Neural progenitor cell (in vitro differentiated cells): ENCODE results near the gene CDA. TPM values are rescaled to one million over a fixed set of nuclear protein-coding genes. Genes with fewer than 3 reads are reported as not detected.
A peak's percentile ranks its signal among the peaks of the same experiment; 100 is the strongest.

Experiments
- DNase-seq: peaks from one replicate; pipeline ENCODE4 v3.0.0-alpha.2; 2016; ENCODE audit warnings: low spot score
- H2AFZ ChIP-seq: fragments of 200-600 bp; sonication (generic); replicated peaks from 2 replicates; pipeline ENCODE4 v1.6.1; 2016; ENCODE audit warnings: antibody characterized with exemption
- H3F3A ChIP-seq: fragments of 200-600 bp; sonication (generic); 2 replicates; pipeline ENCODE4 v1.6.1; 2016; ENCODE audit warnings: antibody characterized with exemption, low read depth
- H3K27ac ChIP-seq: fragments of 200-600 bp; sonication (generic); 2 replicates; pipeline ENCODE4 v1.5.1; 2016; ENCODE audit warnings: mild to moderate bottlenecking
- H3K27me3 ChIP-seq: fragments of 200-600 bp; sonication (generic); 2 replicates; pipeline ENCODE4 v1.6.1; 2016; ENCODE audit warnings: mild to moderate bottlenecking, moderate library complexity
- H3K36me3 ChIP-seq: fragments of 200-600 bp; sonication (generic); 2 replicates; pipeline ENCODE4 v1.5.1; 2016
- H3K4me1 ChIP-seq: fragments of 200-600 bp; sonication (generic); 2 replicates; pipeline ENCODE4 v1.6.1; 2016; ENCODE audit warnings: mixed run types
- H3K4me2 ChIP-seq: fragments of 200-600 bp; sonication (generic); 2 replicates; pipeline ENCODE4 v1.6.1; 2016
- H3K4me3 ChIP-seq: fragments of 200-600 bp; sonication (generic); 2 replicates; pipeline ENCODE4 v1.5.1; 2016
- H3K79me2 ChIP-seq: fragments of 200-600 bp; sonication (generic); 2 replicates; pipeline ENCODE4 v1.6.1; 2016; ENCODE audit warnings: low read depth
- H3K9ac ChIP-seq: fragments of 200-600 bp; sonication (generic); 2 replicates; pipeline ENCODE4 v1.6.1; 2016
- H3K9me3 ChIP-seq: fragments of 200-600 bp; sonication (generic); 2 replicates; pipeline ENCODE4 v1.5.1; 2016; ENCODE audit warnings: low read depth
- H4K20me1 ChIP-seq: fragments of 200-600 bp; sonication (generic); 2 replicates; pipeline ENCODE4 v1.6.1; 2016; ENCODE audit warnings: low read depth
- H3K27ac Mint-ChIP-seq: 3 replicates; pipeline ENCODE4 v1.8.0; 2021; ENCODE audit warnings: mixed read lengths
- H3K27me3 Mint-ChIP-seq: 2 replicates; pipeline ENCODE4 v1.8.0; 2022; ENCODE audit warnings: low read depth, mild to moderate bottlenecking, inconsistent platforms, moderate library complexity, mixed read lengths; ENCODE audit not compliant: insufficient read depth
- H3K36me3 Mint-ChIP-seq: 3 replicates; pipeline ENCODE4 v1.8.0; 2021; ENCODE audit warnings: mixed read lengths
- H3K4me1 Mint-ChIP-seq: 3 replicates; pipeline ENCODE4 v1.8.0; 2021; ENCODE audit warnings: mixed read lengths
- H3K4me3 Mint-ChIP-seq: 3 replicates; pipeline ENCODE4 v1.8.0; 2021; ENCODE audit warnings: mild to moderate bottlenecking, moderate library complexity, mixed read lengths
- H3K9me3 Mint-ChIP-seq: 3 replicates; pipeline ENCODE4 v1.8.0; 2020; ENCODE audit warnings: mixed read lengths
- CTCF ChIP-seq: fragments of 200-600 bp; sonication (generic); IDR thresholded peaks from 2 replicates; pipeline ENCODE4 v1.5.1; 2017; ENCODE audit warnings: antibody characterized with exemption, mild to moderate bottlenecking
- EZH2 ChIP-seq: fragments of 200-600 bp; sonication (generic); IDR thresholded peaks from 2 replicates; pipeline ENCODE4 v1.6.1; 2017; ENCODE audit warnings: antibody characterized with exemption, mild to moderate bottlenecking, moderate library complexity
- EZH2phosphoT487 ChIP-seq: fragments of 200-600 bp; sonication (generic); IDR thresholded peaks from 2 replicates; pipeline ENCODE4 v1.6.1; 2017; ENCODE audit warnings: antibody characterized with exemption
- total RNA-seq: library from RNA; depleted of rRNA; stranded (reverse); fragments of >200 nt; gene quantifications from 2 replicates; pipeline ENCODE4 v1.2.3, GENCODE V29; 2015; ENCODE audit warnings: low replicate concordance

Gene CDA
- total RNA-seq, 1 donor from 2014 or later = 0.64 TPM

GRCh38 chr1:20578062-20578461, 10.8 kb upstream of the CDA start:
- no peak overlapping the region for H3K27ac Mint-ChIP-seq
- no peaks in the 10 kb centered on the region for H3K4me1 Mint-ChIP-seq
- no peak for DNase-seq
- no peak overlapping the region for H3K27ac ChIP-seq
- no peak overlapping the region for H3K4me3 Mint-ChIP-seq
- no peak for TF ChIP-seq CTCF
- TF ChIP-seq EZH2phosphoT487 = no peak
- no peak for TF ChIP-seq EZH2
- no peaks in the 10 kb centered on the region for H4K20me1 ChIP-seq
- H3K27me3 ChIP-seq = peaks cover 19% of the 10 kb centered on the region
- H3K4me3 ChIP-seq = no peak overlapping the region
- no peaks in the 10 kb centered on the region for H3K79me2 ChIP-seq
- no peaks in the 10 kb centered on the region for H3F3A ChIP-seq
- H3K4me2 ChIP-seq = no peak overlapping the region
- no peak overlapping the region for H3K9ac ChIP-seq
- no peaks in the 10 kb centered on the region for H3K36me3 ChIP-seq
- no peaks in the 10 kb centered on the region for H3K9me3 Mint-ChIP-seq
- H3K9me3 ChIP-seq = no peaks in the 10 kb centered on the region
- H3K36me3 Mint-ChIP-seq = no peaks in the 10 kb centered on the region
- H3K27me3 Mint-ChIP-seq = peaks cover 15% of the 10 kb centered on the region
- no peak overlapping the region for H2AFZ ChIP-seq
- H3K4me1 ChIP-seq = no peaks in the 10 kb centered on the region

GRCh38 chr1:20578721-20579395, 10.0 kb upstream of the CDA start:
- no peaks in the 10 kb centered on the region for H3K9me3 ChIP-seq
- Mint-ChIP-seq H3K27me3 (peaks cover 11% of the 10 kb centered on the region), H3K27ac (no peak overlapping the region), H3K36me3 (no peaks in the 10 kb centered on the region), H3K9me3 (no peaks in the 10 kb centered on the region), H3K4me3 (no peak overlapping the region), H3K4me1 (no peaks in the 10 kb centered on the region)
- H2AFZ ChIP-seq = peak overlapping the region; percentile 34
- H3K4me3 ChIP-seq = no peak overlapping the region
- no peak overlapping the region for H3K4me2 ChIP-seq
- H3K9ac ChIP-seq = no peak overlapping the region
- H3K27ac ChIP-seq = no peak overlapping the region
- no peaks in the 10 kb centered on the region for H3K79me2 ChIP-seq
- H3K4me1 ChIP-seq = no peaks in the 10 kb centered on the region
- H3K27me3 ChIP-seq = peaks cover 13% of the 10 kb centered on the region
- TF ChIP-seq EZH2 (no peak), EZH2phosphoT487 (no peak), CTCF (no peak)
- no peak for DNase-seq
- no peaks in the 10 kb centered on the region for H4K20me1 ChIP-seq
- no peaks in the 10 kb centered on the region for H3F3A ChIP-seq
- no peaks in the 10 kb centered on the region for H3K36me3 ChIP-seq

- no peaks in the 10 kb centered on the region for H3K36me3 ChIP-seq
- no peaks in the 10 kb centered on the region for H4K20me1 ChIP-seq
- H3K4me3 ChIP-seq = no peak overlapping the region
- H3K27ac Mint-ChIP-seq = no peak overlapping the region
- peaks cover 8% of the 10 kb centered on the region for H3K4me1 Mint-ChIP-seq
- peaks cover 9% of the 10 kb centered on the region for H3K4me1 ChIP-seq
- H3K27me3 ChIP-seq = no peaks in the 10 kb centered on the region
- no peak overlapping the region for H3K9ac ChIP-seq
- no peak overlapping the region for H3K27ac ChIP-seq
- H3K36me3 Mint-ChIP-seq = no peaks in the 10 kb centered on the region
- H3K4me2 ChIP-seq = no peak overlapping the region
- no peak for TF ChIP-seq EZH2phosphoT487
- TF ChIP-seq EZH2 = no peak
- no peak for TF ChIP-seq CTCF
- no peaks in the 10 kb centered on the region for H3K9me3 ChIP-seq
- H3K27me3 Mint-ChIP-seq = peaks cover 18% of the 10 kb centered on the region
- H3F3A ChIP-seq = peaks cover 4% of the 10 kb centered on the region
- no peak overlapping the region for H2AFZ ChIP-seq
- no peak overlapping the region for H3K4me3 Mint-ChIP-seq
- H3K9me3 Mint-ChIP-seq = no peaks in the 10 kb centered on the region
- H3K79me2 ChIP-seq = no peaks in the 10 kb centered on the region
- no peak for DNase-seq
These were observed 4.0 kb upstream of the CDA start for GRCh38 chr1:20584890-20585289.
